ENCODE data around the gene FBXL17. TPM values are rescaled to one million over a fixed set of nuclear protein-coding genes. Genes with fewer than 3 reads are reported as not detected.

Gene FBXL17
- total RNA-seq, 3 donors from 2014 or later = 22.6 to 31.3 (median 28.8) TPM

DNA sequence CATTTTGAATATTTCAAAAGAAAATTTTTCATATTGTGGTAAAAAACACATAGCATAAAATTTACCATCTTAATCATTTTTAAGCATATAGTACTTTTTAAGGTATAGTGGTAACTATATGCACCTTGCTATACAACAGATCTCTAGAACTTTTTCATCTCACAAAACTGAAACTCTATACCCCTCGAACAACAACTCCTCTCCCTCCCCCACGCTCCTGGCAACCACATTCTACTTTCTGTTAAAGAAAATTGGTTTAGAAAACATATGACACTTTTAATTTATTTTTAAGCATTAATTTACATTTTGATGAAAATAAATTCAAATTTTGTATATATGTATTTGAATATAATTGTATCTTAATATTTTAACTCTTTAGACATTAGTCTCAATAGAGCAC, 563.9 kb downstream of the FBXL17 start:
- DNase-seq (ENCODE audit: low spot score in 2 of 2) = no peak
- Histone ChIP-seq H3K4me1 (no peaks in the 10 kb centered on the region), H3K9me3 (no peaks in the 10 kb centered on the region), H3K4me3 (no peak overlapping the region), H3K27ac (no peak overlapping the region), H3K36me3 (no peaks in the 10 kb centered on the region), H3K27me3 (no peaks in the 10 kb centered on the region)
- intact Hi-C loops (cut with DNase I; ENCODE audit: low total_unique reads) = loop anchor here (10.0 kb wide), 1 partner anchor 1863 kb away; no protein-coding TSS in a partner anchor
- TF ChIP-seq, protein P1, sequence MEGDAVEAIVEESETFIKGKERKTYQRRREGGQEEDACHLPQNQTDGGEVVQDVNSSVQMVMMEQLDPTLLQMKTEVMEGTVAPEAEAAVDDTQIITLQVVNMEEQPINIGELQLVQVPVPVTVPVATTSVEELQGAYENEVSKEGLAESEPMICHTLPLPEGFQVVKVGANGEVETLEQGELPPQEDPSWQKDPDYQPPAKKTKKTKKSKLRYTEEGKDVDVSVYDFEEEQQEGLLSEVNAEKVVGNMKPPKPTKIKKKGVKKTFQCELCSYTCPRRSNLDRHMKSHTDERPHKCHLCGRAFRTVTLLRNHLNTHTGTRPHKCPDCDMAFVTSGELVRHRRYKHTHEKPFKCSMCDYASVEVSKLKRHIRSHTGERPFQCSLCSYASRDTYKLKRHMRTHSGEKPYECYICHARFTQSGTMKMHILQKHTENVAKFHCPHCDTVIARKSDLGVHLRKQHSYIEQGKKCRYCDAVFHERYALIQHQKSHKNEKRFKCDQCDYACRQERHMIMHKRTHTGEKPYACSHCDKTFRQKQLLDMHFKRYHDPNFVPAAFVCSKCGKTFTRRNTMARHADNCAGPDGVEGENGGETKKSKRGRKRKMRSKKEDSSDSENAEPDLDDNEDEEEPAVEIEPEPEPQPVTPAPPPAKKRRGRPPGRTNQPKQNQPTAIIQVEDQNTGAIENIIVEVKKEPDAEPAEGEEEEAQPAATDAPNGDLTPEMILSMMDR (IDR thresholded peaks at IDR 0.05) = no peak

DNA sequence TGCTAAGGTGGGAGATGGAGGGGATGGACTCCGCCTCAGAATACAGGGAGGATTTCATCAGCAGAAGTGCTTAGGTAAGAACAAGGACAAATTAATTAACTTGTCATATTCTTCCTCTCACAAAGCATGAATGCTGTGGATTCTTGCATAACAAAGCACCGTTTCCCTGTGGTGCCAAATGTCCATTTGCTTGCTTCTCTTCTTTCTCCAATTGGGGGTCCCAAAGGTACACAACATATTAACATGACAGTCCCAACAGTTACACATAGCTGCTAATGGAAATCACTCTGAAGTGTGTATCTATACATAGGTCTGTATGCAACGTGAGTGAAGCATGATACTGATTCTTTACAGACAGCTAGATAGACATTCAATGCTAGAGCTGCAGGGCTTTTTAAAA, 564.5 kb downstream of the FBXL17 start:
- Histone ChIP-seq H3K9me3 (no peaks in the 10 kb centered on the region), H3K27me3 (no peaks in the 10 kb centered on the region), H3K4me1 (no peaks in the 10 kb centered on the region), H3K36me3 (no peaks in the 10 kb centered on the region), H3K27ac (no peak overlapping the region), H3K4me3 (no peak overlapping the region)
- intact Hi-C loops (cut with DNase I; ENCODE audit: low total_unique reads) = loop anchor here (10.0 kb wide), 1 partner anchor 1863 kb away; no protein-coding TSS in a partner anchor
- TF ChIP-seq POLR2AphosphoS5 (IDR thresholded peaks at IDR 0.05) (no peak), POLR2A (IDR thresholded peaks at IDR 0.05) (no peak)
- TF ChIP-seq, protein P1 (IDR thresholded peaks at IDR 0.05) = no peak
- DNase-seq (ENCODE audit: low spot score in 2 of 2) = no peak

DNA sequence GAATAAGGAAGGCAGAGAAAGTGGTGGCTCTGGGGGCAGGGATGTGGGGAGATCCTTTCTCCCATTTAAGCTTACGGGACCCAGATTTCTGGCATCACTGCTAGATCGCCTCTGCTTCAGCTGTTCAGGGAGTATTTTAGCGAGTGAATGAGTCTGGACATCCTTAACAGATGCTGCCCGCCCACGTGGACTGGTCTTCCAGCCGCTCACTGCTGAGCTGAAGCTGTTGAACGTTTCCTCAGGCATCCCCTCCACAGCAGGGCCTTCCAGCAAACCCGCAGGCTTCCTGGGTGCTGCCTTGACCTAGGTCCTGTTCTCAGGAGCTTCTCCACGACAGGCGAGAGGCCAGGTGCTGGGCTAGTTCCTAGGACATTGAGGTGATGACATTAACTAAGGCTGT, 566.8 kb downstream of the FBXL17 start:
- Histone ChIP-seq H3K36me3 (no peaks in the 10 kb centered on the region), H3K4me3 (no peak overlapping the region), H3K27me3 (no peaks in the 10 kb centered on the region), H3K9me3 (no peaks in the 10 kb centered on the region), H3K4me1 (no peaks in the 10 kb centered on the region), H3K27ac (no peak overlapping the region)
- TF ChIP-seq POLR2AphosphoS5 (IDR thresholded peaks at IDR 0.05) (no peak), POLR2A (IDR thresholded peaks at IDR 0.05) (no peak)
- TF ChIP-seq, protein P1 (IDR thresholded peaks at IDR 0.05) = no peak
- DNase-seq (ENCODE audit: low spot score in 2 of 2) = no peak
- intact Hi-C loops (cut with DNase I; ENCODE audit: low total_unique reads) = loop anchor here (10.0 kb wide), 1 partner anchor 1860 kb away; no protein-coding TSS in a partner anchor

DNA sequence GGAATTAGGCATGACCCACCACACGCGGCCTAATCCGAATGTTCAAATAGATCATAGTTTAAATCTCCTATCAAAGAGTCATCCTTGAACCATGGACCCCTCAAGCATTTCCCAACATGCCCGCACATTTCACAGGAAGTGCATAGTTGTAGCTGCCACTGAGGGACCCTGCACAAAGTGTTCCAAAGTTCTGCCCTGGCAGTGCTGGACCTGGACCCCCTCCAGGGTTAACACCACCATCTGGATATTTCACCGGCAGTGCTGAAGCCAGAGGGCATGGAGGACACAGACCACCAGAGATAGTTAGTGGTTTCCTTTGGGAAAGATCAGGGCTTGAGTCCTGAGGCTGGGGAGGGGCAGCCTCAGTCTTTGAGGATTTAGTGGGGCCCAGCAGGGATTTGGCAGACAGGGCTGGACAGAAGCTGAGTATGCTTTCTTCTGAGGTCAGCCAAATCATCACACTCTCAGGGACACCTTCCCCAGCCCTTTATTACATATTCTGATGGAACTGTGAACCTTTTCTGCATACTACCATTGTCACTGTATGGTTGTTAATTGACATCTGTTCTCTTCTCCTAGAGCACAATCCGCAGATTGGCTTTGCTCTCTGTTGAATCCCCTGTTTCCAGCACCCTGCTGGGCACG, 567.6 kb downstream of the FBXL17 start:
- Histone ChIP-seq H3K36me3 (no peaks in the 10 kb centered on the region), H3K27me3 (no peaks in the 10 kb centered on the region), H3K9me3 (no peaks in the 10 kb centered on the region), H3K4me1 (no peaks in the 10 kb centered on the region), H3K4me3 (no peak overlapping the region), H3K27ac (no peak overlapping the region)
- no peak for DNase-seq (ENCODE audit: low spot score in 2 of 2)
- TF ChIP-seq POLR2AphosphoS5 (IDR thresholded peaks at IDR 0.05) = no peak
- TF ChIP-seq, protein P1 (IDR thresholded peaks at IDR 0.05) = no peak
- TF ChIP-seq POLR2A (IDR thresholded peaks at IDR 0.05) = no peak
- intact Hi-C loops (cut with DNase I; ENCODE audit: low total_unique reads) = loop anchor here (10.0 kb wide), 1 partner anchor 1860 kb away; no protein-coding TSS in a partner anchor

DNA sequence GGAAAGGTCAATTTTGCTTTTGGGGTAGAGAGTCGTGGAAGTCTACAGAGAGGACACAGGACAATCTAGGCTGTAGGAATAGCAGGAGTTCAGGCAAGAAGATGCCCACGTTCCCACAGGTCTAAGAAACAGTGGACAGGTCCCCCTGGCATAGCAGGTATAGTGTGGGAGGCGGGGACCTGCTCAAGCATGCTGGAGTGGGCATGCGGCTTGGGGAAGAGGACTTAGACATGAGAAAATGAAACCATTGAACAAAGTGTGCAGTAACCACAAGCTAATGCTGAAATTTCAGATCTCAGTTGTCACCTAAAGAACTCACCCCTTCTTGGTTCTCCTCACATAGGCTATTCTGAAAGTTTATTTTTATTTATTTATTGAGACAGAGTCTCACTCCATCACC, 568.3 kb downstream of the FBXL17 start:
- DNase-seq (ENCODE audit: low spot score in 2 of 2) = no peak
- H3K9me3 ChIP-seq = no peaks in the 10 kb centered on the region
- H3K27ac ChIP-seq = no peak overlapping the region
- H3K36me3 ChIP-seq = no peaks in the 10 kb centered on the region
- intact Hi-C loops (cut with DNase I; ENCODE audit: low total_unique reads) = loop anchor here (10.0 kb wide), 1 partner anchor 1859 kb away; no protein-coding TSS in a partner anchor
- H3K4me3 ChIP-seq = no peak overlapping the region
- no peaks in the 10 kb centered on the region for H3K4me1 ChIP-seq
- TF ChIP-seq POLR2A (IDR thresholded peaks at IDR 0.05) = no peak
- no peak for TF ChIP-seq POLR2AphosphoS5 (IDR thresholded peaks at IDR 0.05)
- TF ChIP-seq, protein P1 (IDR thresholded peaks at IDR 0.05) = no peak
- H3K27me3 ChIP-seq = no peaks in the 10 kb centered on the region

Data from breast epithelium (tissue), 4 donors.